PC-9 (cell line): ENCODE results near the gene CDRT15.

Experiments
- CTCF ChIP-seq: fragments of 200-600 bp; sonication (generic); conservative IDR thresholded peaks from 2 replicates; pipeline ENCODE4 v1.6.1; 2017; ENCODE audit warnings: mixed run types, antibody characterized with exemption, mild to moderate bottlenecking, moderate library complexity
- EZH2 ChIP-seq: fragments of 200-600 bp; sonication (generic); IDR thresholded peaks from 2 replicates; pipeline ENCODE4 v1.8.0; 2017; ENCODE audit warnings: antibody characterized with exemption, low read depth

- no peak for TF ChIP-seq CTCF
- no peak for TF ChIP-seq EZH2
These were observed 32.6 kb downstream of the CDRT15 start for GRCh38 chr17:14204084-14204483.
